HEK293T (cell line): ENCODE data around the gene LRP1B.

Experiments
- ARNT ChIP-seq: fragments of 450-650 bp; IDR thresholded peaks from 2 replicates; pipeline ENCODE4 v1.6.1; 2017; ENCODE audit warnings: mild to moderate bottlenecking
- BHLHE40 ChIP-seq: fragments of 450-650 bp; IDR thresholded peaks from 2 replicates; pipeline ENCODE4 v1.6.1; 2016; ENCODE audit warnings: mild to moderate bottlenecking, moderate library complexity, borderline replicate concordance
- CTBP1 ChIP-seq: fragments of 450-650 bp; IDR thresholded peaks from 2 replicates; pipeline ENCODE4 v1.6.1; 2016; ENCODE audit warnings: borderline replicate concordance
- FOXM1 ChIP-seq: fragments of 450-650 bp; IDR thresholded peaks from 2 replicates; pipeline ENCODE4 v1.6.1; 2017; ENCODE audit warnings: mild to moderate bottlenecking, borderline replicate concordance
- HDGF ChIP-seq: fragments of 450-650 bp; IDR thresholded peaks from 2 replicates; pipeline ENCODE4 v1.6.1; 2017; ENCODE audit warnings: antibody characterized with exemption, borderline replicate concordance
- LEF1 ChIP-seq: fragments of 450-650 bp; IDR thresholded peaks from 2 replicates; pipeline ENCODE4 v1.6.1; 2017; ENCODE audit warnings: mild to moderate bottlenecking, borderline replicate concordance
- SP1 ChIP-seq: fragments of 450-650 bp; IDR thresholded peaks from 2 replicates; pipeline ENCODE4 v1.6.1; 2017
- SUZ12 ChIP-seq: fragments of 450-650 bp; IDR thresholded peaks from 2 replicates; pipeline ENCODE4 v1.6.1; 2016; ENCODE audit warnings: mild to moderate bottlenecking
- TARDBP ChIP-seq: fragments of 450-650 bp; IDR thresholded peaks from 2 replicates; pipeline ENCODE4 v1.6.1; 2016

GRCh38 chr2:141647353-141647752 is 483.5 kb downstream of the LRP1B start:
- TF ChIP-seq TARDBP (no peak), HDGF (no peak), LEF1 (no peak), CTBP1 (no peak), FOXM1 (no peak), BHLHE40 (no peak), ARNT (no peak), SUZ12 (no peak), SP1 (no peak)
